Measurements from ENCODE around the gene TRIM67.

GRCh38 chr1:231242516-231243198 lies 80.8 kb downstream of the TRIM67 start:
- TF ChIP-seq EZH2phosphoT487 (IDR thresholded peaks at IDR 0.05; ENCODE audit: insufficient read depth, low read depth) (no peak), EZH2 (IDR thresholded peaks at IDR 0.05; ENCODE audit: insufficient read depth, poor library complexity, severe bottlenecking) (no peak)
